Activated CD8-positive, alpha-beta memory T cell treated with anti-CD3 and anti-CD28 coated beads, Interleukin-2, amount 50 U/mL, for 48 hours (primary cell): ENCODE data around the gene TSTD2.
A peak's percentile ranks its signal among the peaks of the same experiment; 100 is the strongest.
"Not testable (repeated sequence)": the region's sequence is repeated elsewhere in the genome, so short reads cannot be mapped to it uniquely, and the experiment has no call there.

ENCODE experiments used
- DNase-seq: peaks from one replicate; pipeline ENCODE4 v3.0.0-alpha.2; 2020

TSTD2 gene

DNA sequence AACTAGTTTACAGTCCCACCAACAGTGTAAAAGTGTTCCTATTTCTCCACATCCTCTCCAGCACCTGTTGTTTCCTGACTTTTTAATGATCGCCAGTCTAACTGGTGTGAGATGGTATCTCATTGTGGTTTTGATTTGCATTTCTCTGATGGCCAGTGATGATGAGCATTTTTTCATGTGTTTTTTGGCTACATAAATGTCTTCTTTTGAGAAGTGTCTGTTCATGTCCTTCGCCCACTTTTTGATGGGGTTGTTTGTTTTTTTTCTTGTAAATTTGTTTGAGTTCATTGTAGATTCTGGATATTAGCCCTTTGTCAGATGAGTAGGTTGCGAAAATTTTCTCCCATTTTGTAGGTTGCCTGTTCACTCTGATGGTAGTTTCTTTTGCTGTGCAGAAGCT lies 51.6 kb downstream of the TSTD2 start:
- DNase-seq: not testable (repeated sequence)

DNA sequence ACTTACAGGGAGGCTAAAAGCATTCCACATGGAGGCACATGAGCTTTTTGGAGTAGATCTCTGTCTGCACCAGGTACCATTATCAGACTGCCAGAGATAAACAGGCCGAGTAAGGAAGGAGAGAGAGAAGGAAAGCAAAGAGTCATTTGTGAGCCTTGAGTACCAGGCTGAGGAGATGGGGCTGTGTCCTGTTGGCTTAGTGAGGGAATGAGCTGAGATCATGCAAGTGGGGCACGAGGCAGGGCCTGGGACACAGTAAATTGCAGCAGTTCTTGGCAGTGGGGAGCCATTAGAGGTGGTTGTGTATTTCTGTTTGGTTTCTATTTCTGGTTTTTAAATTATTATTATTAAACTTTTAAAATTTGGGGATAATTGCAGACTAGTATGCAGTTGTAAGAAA lies 53.3 kb downstream of the TSTD2 start:
- no peak for DNase-seq

DNA sequence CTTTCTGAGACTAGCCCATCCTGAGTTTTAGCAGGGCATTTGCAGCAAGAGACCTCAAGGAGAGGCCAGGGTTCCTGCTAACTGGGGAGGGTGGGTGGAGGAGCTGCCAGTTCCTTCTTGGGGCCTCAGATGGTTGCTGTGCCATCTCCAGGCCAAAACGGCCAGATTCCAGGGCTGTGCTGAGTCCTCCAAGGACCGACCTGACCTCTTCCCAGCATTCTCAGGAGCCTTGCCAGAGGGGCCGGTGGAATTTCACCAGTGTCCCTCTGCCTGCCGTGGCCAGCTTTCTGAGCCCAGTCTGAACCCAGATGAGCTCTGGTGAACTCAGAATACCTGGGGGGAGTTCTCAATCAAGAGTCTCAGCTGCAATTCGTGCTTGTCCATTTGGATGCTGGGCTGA lies 54.3 kb downstream of the TSTD2 start:
- DNase-seq: no peak

DNA sequence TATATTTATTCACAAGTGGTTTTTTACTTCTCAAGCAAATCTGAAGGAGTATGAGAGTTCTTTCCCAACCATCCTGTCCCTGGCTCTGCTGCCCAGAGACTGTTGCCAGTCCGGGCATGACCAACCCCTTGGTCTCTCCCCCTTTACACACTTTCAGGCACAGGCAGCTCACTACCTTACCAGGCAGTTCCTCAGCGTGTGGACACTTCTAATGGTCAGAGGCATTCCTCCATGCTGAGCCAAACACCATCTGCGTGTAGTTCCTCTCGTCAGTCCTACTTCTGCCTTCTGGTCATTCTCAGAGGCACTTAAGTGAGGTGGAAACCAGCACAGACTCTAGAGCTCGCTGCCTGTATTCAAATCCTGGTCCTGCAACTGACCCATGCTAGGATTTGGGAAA lies 56.1 kb downstream of the TSTD2 start:
- peak; percentile 15 for DNase-seq

DNA sequence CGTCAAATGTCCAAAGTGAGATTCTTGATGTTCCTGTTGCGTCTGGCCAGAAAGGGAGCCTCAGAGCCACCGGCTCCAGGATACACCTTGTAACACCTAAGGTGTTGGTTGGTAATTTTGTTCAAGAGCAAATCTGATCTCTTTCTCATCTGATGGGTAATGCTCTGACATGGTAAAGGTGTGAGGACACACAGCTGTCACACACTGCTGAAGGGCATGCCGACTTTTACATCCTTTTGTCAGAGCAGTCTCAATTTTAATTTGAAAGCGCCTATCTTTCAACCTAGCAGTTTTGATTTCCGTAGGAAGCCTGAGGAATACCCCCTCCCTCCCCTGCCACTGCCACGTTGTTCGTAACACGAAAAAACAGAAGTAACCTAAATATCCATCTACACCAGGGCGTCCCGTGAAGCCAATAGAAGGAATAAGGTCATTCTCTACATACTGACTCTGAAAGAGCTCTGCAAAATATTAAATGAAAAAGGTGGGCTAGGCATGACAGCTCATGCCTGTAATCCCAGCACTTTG lies 57.4 kb downstream of the TSTD2 start:
- DNase-seq: peak; percentile 34

DNA sequence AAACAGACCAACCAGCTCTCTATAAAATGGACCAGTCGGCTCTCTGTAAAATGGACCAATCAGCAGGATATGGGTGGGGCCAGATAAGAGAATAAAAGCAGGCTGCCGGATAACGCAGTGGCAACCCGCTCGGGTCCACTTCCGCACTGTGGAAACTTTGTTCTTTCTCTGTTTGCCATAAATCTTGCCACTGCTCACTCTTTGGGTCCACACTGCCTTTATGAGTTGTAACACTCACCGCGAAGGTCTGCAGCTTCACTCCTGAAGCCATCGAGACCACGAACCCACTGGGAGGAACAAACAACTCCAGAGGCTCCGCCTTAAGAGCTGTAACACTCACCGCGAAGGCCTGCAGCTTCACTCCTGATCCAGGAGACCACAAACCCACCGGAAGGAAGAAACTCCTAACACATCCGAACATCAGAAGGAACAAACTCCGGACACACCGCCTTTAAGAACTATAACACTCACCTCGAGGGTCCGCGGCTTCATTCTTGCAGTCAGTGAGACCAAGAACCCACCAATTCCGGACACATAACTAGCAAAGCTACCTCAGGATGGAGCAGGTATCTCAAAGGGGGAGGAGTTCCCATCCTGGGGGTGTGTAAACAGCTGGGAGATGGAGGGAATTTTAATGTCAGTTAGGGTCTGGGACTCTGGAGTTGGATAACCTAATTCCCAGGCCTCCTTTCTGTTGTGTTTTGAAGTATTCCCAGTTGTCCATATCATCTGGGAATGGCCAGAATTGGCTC lies 58.1 kb downstream of the TSTD2 start:
- peak; percentile 58 for DNase-seq

DNA sequence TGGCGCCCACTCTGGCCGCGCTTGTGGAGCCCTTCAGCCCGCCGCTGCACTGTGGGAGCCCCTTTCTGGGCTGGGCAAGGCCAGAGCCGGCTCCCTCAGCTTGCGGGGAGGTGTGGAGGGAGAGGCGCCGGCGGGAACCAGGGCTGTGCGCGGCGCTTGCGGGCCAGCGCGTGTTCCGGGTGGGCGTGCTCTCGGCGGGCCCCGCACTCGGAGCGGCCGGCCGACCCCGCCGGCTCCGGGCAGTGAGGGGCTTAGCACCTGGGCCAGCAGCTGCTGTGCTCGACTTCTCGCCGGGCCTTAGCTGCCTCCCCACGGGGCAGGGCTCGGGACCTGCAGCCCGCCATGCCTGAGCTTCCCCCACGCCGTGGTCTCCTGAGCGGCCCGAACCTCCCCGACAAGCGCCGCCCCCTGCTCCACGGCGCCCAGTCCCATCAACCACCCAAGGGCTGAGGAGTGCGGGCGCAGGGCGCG lies 59.0 kb downstream of the TSTD2 start:
- peak; percentile 28 for DNase-seq

DNA sequence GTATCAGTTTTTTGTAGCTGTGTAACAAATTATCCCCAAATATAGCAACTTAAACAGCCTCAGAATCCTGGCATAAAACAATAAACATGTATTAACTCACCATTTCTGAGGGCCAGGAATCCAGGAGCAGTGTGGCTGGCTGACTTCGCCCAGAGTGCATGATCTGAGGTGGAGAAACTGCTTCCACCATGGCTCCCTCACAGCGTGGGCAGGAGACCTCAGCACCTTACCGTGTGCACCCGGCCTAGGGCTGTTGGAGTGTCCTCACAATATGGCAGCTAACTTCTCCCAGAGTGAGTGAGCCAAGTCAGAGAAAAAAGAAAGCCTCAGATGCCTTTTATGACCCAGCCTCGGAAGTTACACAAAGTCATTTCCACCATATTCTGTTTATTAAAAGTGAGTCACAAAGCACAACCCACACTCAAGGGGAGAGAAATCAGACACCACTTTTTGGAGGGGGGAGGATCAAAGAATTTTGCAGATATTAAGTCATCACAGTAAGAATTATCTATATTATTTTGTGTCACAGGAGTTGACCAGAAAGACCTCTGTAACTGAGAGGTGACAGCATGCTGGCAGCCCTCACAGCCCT lies 59.6 kb downstream of the TSTD2 start:
- peak; percentile 18 for DNase-seq

DNA sequence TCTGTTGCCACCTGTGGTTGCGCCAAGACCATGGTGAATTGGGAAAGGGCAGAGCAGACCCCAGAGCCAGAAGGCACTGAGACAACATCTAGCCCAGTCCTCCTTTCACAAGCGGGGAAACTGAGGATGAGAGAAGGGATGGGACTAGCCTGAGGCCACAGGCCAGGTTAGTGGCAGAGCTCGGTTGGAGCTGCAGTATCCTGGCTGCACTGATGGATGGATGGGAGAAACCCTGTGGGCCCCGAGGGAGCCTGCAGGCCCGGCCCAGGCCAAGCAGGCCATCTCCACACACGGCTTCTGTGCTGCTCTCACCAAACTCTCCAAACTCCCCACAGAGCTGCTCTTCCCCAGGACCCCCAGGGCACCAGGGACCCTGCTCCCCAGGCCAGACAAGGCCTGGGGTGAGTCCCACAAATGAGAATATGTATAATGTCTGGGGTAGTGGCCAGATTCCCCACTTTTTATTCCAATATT lies 60.2 kb downstream of the TSTD2 start:
- peak; percentile 29 for DNase-seq

DNA sequence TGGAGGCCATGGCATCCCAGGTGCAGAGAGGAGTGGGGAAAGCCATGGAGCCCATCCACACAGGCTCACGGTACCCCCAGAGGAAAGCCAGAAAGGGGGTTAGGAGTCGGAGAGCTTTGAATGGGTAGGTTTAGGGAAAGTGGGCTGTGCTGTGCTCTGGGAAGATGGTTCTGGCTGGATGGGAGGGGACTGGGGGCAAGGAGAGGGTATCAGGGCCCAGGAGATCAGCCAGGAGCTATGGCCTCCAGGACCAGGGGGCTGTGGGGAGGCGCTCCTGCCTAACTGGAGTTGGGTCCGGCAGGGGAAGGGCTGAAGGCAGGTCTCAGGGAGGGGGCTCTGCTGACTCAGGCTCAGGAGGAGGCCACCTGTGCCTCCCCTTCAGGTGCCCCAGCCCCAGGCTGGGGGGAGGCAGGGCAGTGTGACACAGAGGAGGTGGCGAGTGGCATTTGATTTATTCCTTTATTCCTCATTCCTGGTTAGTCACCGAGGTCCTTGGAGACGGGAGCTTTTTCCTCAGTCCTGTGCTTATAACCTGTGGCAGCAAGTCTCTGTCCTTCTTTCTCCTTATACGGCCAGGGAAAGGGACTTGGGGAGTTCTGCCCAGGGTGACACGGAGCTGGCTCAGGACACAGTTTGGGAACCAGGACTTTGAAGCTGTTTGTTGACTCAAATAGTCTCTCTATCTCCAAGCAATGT lies 60.8 kb downstream of the TSTD2 start:
- DNase-seq: peak; percentile 8

DNA sequence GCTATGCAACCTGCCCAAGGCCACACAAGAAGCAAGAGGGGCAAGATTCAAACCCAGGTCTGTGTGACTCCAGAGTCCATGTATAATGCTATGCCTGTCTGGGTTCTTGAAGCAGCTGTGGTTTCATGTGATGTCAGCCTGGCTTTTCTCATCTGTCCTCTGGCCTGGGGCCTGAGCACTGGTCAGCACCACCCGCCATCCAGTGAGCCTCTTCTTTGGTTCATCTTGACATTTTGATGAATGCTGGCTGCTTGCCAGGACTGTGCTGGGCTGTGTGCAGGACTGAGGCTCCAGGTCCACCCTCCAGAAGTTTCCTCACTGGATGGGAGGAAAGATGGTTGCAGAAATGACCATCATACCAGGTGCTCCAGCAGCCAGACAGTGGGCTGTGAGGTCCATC lies 61.5 kb downstream of the TSTD2 start:
- peak; percentile 36 for DNase-seq

DNA sequence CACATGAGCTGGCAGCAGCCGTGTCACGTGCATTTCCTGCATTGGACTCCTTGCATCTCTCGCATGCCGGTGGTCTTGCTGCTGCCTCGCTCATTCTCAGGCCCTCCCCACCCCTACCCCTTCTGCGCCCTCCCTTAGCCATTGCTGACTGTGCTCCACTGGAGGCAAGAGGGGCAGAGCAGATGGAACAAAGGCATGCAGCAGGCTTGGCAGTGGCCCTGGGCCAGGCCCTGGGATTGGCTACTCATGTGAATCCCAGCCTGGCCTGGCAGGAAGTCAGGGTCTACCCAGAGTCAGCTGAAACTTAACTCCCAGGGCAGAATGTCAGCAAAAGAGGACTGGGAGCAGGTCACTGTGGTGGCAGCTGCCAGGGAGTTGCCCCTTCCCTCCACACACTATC lies 62.3 kb downstream of the TSTD2 start:
- DNase-seq: peak; percentile 29

DNA sequence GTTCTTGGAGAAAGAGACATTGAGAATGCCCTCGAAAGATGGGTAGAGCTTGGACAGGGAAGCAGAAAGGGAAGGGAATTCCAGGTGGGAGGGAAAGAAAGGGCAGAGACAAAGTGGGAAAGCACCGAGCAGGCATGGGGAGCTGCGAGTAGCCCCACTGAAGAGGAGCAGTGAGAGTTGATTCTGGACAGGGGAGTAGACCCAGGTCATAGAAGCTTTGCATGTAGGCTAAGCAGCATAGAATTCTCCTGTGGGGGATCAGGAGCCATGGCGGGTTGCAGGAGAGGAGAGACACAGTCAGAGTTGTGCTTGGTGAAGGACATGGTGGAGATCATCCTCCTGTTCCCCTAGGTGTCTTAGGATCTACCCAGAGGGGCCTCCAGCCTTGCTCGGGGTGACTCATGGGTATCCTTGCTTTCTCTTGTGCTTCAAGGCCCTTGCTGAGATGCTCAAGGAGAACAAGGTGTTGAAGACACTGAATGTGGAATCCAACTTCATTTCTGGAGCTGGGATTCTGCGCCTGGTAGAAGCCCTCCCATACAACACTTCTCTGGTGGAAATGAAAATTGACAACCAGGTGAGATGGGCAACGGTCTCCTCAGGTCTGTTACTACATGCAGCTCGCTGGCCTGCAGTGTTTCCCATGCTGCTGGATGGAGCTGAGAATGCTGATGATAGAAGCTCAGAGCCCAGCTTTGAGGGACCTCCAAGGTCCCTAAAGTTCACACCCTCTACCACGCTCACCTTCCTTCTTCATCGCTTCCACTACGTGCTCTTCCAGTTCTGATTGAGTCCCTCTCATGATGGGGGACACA lies 64.5 kb downstream of the TSTD2 start:
- peak; percentile 30 for DNase-seq

DNA sequence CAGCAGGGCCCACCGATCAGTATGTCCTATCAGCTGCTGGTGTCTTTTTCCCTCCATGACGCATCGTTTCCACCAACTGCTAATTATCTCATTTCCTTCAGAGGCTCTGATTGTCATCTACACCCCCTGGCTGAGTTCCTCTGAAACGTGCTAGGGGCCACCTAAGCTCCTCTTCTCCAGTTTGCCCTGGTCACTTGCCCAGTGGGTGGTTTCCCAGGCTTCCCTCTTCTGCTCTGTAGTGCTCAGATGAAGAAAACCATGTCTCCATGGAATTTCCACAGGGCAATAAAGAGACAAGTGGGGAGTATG lies 65.3 kb downstream of the TSTD2 start:
- DNase-seq: peak; percentile 41

DNA sequence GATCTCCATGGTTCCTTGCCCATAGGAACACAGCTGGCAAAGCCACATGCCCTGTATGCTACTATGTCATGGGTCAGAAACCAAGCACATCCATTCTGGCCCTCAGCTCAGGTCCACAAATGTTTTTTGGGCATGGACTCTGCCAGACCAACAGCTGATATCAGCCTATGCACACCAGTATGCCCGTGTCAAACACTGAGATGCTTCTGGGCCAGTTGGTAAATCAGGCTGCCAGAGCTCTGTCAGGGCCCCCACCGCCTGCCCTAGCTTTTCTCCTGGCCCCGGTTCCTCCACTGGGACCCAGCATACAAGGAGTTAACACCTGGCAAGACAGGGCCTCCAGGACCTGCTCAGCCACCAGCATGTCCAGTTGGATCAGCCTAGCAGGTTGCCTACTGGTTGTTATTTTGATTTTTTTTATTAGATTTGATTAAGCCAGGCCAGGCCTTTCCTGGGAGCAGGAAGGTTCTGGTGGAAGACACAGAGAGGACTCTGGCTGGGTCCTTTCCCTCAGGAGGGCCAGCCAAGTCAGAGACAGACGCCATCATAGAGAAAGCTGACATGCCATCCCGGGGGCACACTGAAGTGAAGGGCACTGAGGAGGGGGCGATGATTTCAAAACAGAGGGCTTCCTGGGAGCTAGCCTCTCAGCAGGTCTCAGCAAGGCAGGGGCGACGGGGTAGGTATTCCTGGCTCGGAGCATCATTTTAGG lies 65.8 kb downstream of the TSTD2 start:
- DNase-seq: peak; percentile 32

DNA sequence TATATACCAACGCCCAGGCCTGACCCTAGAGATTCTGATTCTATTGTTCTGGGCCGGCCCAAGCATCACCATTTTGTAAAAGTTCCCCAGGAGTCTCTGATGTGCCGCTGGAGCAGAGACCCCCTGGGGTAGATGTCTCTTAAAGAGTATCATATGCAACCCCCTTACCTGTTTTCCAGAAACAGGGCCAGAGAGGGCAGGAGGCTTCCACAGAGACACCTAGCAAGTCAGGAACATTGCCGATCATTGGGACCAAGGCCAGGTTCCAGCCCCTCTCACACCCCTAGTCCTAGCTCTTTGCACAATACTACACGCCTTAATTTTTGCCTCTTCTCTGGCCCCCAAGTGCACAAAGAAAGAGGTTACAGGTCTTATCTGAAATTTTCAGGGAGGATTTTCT lies 67.9 kb downstream of the TSTD2 start:
- DNase-seq: no peak

DNA sequence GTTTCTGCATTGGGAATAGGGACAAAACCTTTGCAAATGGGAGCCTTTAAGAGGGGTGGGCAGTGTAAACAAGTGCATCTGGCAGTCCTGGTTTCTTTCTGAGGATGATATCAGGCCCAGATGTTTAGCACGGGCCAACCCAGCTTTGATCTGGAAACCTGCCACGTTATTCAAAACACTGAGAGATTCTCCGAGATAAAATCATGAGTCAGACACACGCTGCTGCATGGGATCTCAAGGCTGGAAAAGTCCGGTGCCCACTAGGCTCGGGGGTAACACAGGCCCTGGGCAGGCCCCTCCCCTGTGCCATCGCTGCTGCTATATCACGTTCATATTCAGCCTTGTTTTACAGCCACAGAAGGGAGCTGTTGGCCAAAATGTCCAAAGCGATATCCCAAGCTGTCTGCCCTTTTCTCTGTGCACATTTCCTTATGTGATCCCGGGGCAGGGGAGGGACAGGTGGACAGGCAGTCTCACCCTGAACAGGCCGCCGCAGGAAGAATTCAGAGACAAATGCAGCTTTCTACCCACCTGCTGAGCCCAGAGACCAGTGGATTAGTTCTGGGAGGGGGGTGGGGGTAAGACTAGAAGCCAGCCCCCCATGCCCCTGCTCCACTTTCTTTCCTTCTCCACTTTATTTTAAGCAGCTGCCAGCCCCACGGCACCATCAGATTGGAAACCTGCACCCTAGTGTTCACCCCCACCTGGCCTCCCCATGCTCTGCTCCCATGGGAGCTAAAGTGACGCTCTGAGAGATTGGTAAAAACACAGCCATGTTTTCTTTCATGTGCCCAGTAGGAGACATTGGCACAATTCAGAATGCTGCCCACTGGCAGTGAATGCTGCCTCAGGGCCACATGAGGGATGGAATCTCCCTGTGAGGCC lies 68.6 kb downstream of the TSTD2 start:
- DNase-seq: peak; percentile 15

DNA sequence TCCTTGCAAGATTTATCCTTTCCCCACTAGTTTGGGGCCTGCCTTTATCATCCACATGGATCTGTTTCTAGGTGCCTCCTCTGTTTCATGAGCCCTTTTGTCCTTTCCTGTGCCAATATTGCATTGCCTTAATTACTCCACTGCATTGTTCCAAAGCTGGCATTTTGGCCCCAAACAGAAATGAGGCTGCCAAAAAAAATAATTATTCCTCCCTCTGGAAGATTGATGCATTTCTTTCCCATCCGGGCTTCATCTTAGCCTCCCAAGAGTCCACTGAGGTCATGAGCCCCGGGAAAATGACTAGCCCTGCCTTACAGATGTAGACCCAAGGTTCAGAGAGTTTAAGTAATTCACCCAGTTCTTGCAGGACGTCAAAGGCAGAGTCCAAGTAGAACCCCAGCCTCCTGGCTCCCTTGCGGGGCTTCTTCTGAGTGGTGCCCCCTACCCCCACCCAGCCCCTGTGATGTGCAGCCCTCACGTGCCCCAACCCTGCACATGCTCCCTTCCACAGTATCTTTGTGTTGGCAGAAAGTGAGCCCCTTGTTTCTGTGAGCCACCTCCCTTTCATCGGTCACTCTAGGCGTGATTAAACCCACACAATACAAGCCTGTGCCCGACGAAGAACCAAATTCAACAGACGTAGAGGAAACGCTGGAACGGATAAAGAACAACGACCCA lies 69.6 kb downstream of the TSTD2 start:
- peak; percentile 10 for DNase-seq

DNA sequence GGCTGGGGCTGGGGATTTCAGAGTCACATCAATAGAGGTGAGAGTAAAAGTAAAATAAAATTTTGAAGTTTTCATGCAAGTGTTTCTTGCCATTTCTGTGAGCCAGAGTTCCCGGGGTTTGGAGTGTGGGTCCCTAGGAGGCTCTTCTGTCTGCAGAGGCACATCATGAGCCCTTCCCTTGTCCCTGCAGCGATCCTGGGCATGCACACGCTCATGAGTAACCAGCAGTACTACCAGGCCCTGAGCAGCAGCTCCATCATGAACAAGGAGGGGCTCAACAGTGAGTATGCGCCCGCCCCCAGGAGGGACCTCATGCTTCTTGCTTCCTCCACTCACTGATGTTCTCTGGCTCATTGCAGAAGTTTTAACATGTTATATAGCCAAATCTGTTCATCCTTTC lies 70.6 kb downstream of the TSTD2 start:
- DNase-seq: no peak

DNA sequence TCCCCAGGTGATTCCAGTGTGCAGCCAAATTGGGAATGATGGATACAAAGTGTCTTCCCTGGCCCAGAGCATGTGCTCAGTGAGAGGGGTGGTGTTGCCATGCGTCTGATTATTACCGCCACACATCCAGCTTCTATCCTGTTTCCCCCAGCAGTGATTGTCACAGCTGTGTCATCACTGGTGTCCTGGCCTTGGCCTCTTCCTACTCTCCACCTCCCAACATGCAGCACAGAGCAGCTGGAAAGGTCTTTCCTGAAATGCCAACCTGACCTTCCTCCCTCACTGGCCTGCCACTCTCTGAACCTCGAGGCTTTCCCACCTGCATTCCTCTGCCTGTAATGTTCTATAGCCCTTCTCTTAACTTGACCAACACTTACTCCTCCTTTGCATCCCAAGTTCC lies 71.7 kb downstream of the TSTD2 start:
- no peak for DNase-seq

DNA sequence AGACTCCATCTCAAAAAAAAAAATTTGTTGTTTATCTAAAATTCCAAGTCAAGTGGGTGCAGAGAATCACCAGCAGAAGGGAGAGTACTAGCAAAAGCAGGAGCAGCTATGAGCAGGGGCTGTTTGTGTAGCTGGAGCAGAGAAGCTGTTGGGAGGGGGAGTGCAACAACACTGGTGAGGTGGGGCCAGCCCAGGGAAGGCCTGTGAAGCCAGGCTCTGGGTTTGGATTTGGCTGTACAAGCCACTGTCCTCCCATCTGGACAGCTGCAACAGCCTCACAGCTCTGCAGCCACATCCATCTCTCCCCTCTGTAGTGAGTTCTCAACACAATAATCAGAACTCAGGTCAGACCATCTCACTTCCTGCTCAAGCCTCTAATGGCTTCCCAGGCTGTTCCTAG lies 72.3 kb downstream of the TSTD2 start:
- DNase-seq: no peak
